ENCODE results near the gene PLN.

Gene PLN

DNA sequence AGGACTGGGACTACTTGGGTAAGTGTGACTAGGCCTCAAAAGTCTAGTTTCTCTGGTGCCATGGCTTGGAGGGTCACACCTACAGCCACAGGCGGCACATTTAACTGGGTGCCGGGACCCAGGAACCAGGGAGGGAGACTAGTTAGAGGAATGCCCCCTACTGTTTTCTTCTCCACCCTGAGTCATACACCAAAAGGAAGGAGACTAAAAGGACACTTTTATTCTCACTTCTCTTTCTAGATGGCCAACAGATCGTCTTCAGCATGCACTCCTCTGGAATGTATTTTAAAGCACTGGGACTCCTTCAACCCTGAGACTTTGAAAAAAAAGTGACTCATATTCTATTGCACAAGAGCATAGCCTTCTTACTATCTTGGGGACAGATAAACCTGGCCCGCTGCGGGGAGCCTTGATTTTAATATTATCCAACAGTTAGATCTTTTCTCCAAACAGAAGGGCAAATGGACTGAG is 33.4 kb downstream of the PLN start:
- DNase-seq = no peak

DNA sequence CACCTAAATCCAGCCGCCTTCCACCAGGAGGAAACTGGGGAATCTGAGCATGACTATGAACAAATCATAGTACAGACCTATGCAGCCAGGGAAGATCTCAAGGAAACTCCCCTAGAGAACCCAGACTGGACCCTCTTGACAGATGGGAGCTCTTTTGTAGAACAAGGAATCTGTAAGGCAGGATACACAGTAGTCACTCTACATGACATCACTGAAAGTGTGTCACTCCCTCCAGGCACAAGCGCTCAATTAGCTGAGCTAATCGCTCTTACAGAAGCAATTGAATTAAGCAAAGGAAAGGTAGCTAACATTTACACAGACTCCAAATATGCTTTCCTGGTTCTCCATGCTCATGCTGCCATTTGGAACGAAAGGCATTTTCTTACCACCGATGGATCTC is 36.8 kb downstream of the PLN start:
- DNase-seq = no peak

DNA sequence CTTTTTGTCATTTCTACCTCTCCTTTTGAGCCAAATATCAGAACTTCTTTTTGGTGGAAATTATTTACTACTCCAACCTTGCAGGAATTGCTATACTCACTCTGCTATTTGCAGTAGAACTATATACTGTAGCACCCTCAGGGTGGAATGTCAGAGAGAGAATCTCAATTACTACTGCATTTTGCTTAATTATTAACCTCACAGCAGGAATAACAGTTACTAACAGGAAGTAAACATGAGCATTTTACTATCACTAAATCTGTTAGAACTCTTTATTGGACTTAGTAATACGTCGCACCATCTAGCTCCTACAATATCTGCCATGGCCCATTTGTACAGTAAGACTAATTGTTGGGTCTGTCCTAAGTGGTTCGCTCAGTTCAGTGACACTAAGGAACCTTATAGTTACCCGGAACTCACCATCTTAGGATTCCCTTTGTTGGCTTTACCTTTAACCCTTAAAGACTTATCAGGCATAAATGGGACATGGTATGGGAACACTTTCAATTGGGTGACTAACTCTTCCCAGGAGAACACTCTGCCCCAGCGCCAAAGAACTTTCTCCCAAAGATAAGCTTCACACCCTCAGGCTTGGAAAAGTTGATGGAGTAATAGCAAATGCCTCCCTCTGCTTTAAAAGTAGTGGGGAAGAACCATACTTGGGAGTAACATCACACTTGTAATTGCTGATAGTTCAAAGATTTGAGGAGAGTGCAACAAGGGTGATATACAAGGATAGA is 38.8 kb downstream of the PLN start:
- DNase-seq = no peak

- DNase-seq = no peak
These were observed 40.5 kb downstream of the PLN start for GRCh38 chr6:118588626-118589025.

- DNase-seq = no peak
These were observed 41.1 kb downstream of the PLN start for GRCh38 chr6:118589186-118589585.

DNA sequence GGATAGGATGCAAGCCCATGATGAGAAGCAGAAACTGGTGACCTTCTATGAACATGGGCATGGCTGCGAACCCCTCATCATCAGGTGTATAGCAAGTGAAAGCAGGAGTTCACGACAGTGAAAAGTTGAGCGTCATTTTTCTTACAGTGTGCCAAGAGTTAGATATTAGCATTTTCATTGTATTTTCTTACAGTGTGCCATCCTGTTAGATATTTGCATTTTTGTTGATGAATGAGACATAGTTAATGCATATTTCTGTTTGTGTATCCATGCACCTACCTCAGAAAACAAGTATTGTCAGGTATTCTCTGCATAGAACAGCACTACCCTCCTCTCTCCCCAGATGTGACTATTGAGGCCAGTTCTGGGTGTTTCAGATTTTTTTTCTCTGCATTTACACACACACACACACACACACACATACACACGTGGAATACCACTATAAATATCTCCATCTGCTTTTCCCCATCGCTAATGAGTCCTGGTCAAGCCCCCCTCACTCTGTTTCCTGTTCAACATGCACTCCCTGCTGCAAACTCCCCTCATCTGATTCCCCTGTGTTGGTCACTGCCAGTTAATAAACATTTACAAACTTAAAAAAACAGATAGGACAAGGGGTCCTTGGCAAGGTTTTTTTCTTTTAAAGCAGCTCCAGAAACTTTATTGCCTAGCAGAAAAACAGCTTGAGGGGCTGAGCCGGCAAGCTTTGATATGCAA is 41.7 kb downstream of the PLN start:
- DNase-seq = no peak

- DNase-seq = no peak
These were observed 43.8 kb downstream of the PLN start for GRCh38 chr6:118591897-118592296.

DNA sequence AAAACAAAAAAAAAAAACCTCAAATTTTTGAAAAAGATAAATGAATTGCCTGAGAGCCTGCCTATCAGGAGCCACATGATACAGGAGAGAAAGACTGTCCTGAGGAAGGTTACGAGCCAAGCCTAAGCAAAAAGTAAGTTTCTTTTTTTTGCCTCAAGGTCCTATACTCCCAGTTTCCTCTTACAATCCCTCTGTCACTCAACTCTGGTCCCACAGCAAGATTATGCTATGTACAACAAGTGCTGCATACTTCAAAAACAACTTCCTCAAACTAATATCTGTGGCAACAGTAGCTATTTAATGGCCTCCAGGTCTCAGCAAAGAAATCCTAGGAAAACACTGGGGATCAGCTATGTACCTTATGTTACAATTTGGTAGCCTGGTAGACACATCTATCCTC is 46.8 kb downstream of the PLN start:
- DNase-seq = no peak

DNA sequence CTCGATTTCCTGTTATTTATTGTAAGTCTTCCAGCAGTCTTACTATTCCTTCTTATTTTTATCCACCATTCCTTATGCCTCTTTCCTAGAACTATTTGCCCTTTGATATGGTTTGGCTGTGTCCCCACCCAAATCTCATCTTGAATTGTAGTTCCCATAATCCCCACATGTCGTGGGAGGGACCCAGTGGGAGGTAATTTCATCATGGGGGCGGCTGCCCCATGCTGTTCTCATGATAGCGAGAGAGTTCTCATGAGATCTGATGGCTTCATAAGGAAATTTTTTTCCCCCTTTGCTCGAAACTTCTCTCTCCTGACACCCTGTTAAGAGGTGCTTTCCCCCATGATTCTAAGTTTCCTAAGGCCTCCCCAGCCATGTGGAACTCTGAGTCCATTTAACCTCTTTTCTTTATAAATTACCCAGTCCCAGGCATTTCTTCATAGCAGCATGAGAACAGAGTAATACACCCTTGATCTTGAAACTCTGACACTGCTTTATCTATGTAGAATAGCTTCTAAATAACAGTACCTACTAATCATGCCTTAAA is 48.8 kb downstream of the PLN start:
- DNase-seq = no peak

DNA sequence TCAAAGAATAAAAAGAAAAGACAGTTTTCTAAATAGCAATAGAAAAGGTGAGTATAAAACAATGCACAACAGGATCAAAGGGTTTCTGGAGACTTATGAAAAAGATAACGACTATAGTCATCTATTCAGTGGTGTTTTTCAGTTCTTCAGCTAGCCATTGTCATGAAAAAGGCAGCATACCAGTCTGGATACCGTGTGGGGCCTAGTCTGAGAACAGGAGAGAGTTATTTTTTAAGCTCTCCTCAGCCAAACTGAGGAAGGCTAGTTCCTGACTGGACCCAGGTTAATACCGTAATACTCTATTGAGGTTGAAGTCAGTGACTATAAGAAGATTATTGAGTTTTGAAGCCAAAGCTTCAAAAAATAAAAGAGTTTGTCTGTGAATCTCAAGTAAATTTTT is 49.5 kb downstream of the PLN start:
- no peak for DNase-seq

DNA sequence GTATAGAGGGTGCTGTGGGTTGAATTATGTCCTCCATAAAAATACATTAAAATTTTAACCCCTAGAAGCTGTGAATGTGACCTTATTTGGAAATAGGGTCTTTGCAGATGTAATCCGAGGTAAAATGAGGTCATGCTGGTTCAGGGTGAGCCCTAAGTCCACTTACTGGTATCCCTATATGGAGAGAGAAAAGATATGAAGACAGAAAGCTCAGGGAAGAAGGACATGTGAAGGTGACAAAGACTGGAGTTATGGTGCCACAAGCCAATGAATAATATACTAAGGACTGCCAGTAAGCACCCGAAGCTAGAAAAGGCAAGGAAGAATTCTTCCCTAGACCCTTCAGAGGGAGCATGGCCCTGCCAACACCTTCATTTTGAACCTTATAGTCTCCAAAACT is 50.2 kb downstream of the PLN start:
- DNase-seq = no peak

GRCh38 chr6:118602300-118602699 is 54.2 kb downstream of the PLN start:
- no peak for DNase-seq

DNA sequence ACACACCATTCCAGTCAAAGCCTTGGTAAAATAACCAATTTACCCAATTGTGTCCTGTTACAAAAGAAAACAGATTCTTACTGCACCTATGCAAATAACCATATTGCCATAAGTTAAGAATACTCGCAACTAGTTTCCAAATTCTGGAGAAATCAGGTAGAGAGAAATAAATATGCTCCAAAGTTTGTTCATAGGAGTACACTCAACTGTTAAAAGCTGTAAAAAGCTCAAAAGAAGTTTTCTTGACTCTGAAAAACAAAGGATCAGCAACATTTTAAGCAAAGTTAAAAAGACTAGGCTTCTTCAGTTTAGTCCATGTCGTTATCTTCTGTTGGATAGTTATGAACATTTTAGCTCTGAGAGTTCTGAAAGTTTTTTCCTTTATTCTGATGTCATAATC is 55.3 kb downstream of the PLN start:
- no peak for DNase-seq

DNA sequence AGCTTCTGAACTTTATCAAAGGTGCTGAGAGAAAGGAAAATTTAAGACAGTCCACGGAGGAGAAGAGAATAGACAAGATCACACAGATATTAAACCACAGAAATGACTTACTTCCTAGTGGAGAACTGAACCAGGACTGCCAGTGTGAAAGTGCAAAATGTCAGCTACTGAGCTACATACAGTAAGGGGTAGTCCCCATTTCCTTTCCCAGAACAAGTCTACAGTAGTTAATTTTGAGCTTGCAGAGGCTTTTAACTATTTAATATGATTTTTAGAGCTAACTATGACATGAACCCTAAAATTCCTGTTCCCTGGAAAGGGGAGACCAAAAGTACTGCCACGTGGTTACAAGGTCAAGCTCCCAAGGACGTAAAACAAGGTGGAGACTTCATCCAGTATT is 58.2 kb downstream of the PLN start:
- no peak for DNase-seq

- DNase-seq = no peak
These were observed 58.8 kb downstream of the PLN start for GRCh38 chr6:118606858-118607257.
